Brain pericyte (primary cell): ENCODE data around the gene TSC22D1.
"Not testable (repeated sequence)": the region's sequence is repeated elsewhere in the genome, so short reads cannot be mapped to it uniquely, and the experiment has no call there.

ENCODE experiments used
- DNase-seq: peaks from one replicate; pipeline ENCODE4 v3.0.0-alpha.2; 2012; ENCODE audit warnings: low read depth, low spot score

Gene TSC22D1

DNA sequence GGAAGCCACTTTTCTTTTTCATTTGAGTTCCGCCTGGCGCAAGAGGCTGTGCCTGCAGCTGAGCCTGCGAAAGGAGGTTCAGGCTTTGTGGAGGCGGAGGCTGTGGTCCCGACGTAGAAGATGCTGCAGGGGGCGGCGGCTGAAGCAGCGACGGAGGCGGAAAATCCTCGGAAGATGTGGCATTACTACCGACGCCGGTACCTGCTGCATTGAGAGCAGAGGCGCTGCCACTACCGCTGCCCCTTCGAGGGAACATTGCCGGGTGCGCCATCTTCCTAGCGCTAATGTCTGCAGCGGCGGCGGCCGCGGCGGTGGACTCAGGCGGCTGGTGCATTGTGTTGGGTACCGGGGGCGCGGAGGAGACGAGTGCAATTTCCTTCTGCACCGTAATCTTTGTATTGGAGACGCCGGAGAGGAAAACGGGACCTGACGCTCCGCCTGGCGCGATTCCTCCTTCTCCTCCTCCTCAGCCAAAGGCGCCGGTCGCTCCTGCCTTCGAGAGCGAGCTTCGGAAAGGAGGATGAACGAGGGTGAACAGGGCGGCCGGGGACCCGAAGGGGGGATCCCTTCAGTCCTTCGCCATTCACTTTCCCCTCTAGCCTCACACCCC, at the start of gene TSC22D1:
Gene TSC22D1 (minus strand): TSS at position 590 of the 610 bp plus-strand sequence. CDS start 256 bp downstream, at position 334.
- DNase-seq, result peak; percentile 24

DNA sequence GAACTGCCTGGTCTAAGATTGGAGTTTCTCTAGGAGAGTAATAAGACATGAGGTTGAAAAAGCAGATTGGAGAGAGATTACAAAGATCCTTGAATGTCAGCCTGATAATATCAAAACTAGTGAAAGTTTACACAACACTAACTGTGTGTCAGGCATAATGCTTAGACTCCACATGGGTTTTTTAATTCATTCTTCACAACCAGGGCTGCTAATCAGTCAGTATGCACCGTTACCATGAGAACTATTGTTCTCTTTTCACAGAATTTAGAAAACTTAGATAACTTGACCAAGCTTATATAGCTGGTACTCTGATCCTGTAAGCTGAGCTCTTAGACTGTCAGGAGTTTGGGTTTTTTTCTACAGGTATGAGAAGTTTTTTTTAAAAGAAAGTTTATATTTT, 46.6 kb upstream of the TSC22D1 start:
- DNase-seq, result no peak

DNA sequence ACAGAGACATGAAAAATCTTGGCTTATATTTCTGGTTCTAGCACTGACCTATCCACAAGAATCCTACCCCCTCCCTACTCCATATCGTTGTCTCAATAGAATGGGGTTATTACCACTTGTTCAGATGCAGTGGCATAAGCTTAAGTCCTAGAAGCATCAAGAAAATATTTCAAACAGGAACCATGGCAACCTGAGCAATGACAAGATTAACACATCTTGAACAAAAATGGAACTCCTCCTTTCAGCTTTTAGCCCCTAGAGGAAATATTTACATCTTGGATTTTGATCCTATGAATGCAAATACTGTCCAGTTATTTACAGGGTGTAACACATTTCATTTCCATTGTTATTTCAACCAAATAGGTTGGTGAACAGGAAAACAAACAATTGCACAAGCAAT, 46.1 kb upstream of the TSC22D1 start:
- DNase-seq, result no peak

DNA sequence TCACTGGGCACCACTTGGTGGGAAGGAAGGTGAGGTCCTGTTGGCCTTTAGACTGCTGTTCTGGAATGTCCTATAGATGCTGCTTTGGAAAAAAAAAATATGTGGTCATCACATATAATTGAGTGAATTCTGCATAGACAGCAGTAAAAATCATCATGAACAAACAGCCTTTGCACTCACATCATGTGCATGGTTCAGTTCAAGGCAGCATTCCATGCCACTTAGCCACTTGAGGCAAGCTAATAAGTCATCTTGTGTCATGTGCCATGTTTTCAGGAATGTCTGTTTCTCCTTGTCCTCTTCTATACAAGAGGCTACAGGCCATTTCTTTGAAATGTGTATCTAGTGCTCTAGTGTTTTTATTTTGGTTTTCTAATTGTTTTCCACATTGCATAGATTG, 43.9 kb upstream of the TSC22D1 start:
- DNase-seq, result no peak

DNA sequence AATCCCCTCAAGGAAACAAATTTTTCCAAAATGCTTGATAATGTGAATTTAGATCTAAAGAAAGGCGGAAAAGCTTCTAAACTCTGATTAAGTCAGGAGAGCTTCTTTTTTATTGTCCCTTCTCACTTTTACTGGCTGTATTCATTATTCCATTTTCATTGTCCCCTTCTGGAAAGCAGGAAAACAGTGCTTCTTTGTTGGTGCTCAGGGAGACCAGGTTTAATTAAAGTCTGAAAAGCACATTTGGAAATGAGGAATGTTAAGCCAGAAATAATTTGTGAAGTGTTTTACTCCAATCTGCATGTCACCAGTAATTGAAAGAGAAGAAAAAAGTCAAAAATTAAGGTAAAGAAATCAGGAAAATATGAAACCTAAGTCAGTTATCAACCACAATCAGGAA, 43.5 kb upstream of the TSC22D1 start:
- DNase-seq, result no peak

DNA sequence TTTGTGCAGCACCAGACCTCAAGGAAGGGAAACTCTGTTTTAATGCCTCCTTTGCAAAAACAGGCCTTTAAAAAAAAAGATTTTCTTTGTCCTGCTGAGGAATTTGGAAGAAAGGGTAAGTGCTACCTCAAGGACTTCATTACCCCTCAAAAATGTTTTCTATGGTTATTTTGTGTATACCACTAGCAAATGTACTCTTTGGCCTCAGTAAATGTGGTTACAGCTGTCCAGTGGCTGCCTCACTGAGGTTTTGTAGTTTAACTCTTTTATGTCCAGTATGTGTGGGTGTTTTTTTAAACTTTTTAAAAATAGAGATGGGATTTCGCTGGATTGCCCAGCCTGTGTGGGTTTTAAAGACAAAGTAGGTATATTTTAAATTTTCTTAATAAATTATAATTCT, 42.2 kb upstream of the TSC22D1 start:
- no peak for DNase-seq

DNA sequence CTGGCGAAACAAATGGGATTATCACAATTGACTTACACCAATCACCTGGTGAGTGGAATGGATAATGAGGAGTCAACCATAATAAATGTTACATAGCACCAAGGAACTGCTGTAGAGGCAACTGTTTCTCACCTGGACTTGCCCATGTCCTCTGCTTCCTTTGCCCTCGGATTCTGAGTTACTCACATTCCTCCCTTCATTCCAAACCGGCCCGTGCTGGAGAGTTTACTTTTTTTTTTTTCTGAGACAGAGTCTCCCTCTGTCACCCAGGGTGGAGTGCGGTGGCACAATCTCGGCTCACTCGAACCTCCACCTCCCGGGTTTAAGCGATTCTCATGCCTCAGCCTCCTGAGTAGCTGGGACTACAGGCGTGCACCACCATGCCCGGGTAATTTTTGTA, 41.5 kb upstream of the TSC22D1 start:
- DNase-seq, result no peak

DNA sequence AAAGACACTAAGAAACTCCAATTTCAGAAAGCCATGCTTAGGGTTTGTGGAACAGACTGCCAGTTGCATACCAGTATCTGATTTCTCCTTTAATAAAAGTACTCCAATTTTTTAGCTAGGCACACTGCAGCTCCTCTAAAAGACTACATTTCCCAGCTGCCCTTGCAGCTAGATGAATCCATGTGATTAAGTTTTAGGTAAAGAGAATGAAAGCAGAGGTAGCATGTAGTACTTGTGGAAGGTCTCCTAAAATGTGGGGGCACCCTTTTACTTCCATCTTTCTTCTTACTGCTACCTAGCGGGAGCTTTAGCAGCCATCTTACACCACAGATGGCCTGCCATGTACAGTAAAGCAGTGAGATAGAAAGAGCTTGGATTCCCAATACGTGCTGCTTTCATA, 33.0 kb upstream of the TSC22D1 start:
- no peak for DNase-seq

DNA sequence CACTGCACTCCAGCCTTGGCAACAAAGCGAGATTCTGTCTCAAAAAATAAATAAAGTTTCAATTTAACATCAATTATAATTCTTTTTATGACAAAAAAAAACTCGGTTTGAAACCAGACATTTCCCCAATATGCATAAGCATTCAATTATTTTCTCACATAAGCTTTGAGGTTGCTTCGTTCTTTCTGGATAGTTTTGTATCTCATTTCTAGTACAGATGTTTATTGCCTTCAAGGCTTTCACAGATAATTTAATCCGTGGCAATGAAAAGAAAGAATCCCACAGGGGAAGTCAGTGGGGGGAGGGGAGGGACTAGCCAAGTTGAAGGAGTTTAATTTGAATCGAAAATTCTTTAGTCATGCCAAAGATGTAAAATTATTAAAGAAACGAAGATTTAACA, 29.6 kb upstream of the TSC22D1 start:
- DNase-seq, result no peak

DNA sequence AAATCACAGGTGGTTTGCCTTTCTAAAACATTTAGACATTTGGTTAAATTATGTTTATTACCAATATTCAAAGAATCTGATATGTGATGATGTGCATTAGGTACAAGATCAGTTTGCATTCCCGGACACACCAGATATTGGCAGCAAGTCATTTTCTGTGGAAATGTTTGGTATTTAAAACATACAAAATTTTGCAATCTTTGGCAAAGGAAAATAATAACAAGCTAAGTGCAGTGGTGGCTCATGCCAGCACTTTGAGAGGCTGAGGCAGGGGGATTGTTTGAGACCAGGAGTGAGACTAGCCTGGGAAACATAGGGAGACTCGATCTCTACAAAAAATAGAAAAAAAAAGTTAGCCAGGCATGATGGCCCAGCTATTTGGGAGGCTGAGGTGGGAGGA, 29.1 kb upstream of the TSC22D1 start:
- no peak for DNase-seq

DNA sequence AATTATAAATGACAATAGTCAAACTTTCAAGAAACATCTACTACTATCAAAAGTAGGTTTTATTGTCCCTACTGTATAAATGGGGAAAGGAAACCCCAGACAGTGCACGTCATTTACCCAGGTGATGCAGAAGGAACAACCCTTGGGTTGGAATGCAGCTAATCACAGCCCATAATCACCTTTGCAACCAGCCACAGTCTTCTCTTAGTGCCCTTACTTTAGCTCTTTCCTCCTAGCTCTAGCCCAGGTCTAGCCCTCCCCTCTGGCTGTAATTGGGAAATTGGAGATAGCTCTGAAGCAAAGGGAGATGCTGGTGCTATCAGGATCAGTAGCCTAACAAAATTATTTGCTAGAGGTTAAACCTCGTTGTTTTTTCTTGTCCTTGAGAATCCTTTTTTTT, 25.5 kb upstream of the TSC22D1 start:
- DNase-seq, result no peak

DNA sequence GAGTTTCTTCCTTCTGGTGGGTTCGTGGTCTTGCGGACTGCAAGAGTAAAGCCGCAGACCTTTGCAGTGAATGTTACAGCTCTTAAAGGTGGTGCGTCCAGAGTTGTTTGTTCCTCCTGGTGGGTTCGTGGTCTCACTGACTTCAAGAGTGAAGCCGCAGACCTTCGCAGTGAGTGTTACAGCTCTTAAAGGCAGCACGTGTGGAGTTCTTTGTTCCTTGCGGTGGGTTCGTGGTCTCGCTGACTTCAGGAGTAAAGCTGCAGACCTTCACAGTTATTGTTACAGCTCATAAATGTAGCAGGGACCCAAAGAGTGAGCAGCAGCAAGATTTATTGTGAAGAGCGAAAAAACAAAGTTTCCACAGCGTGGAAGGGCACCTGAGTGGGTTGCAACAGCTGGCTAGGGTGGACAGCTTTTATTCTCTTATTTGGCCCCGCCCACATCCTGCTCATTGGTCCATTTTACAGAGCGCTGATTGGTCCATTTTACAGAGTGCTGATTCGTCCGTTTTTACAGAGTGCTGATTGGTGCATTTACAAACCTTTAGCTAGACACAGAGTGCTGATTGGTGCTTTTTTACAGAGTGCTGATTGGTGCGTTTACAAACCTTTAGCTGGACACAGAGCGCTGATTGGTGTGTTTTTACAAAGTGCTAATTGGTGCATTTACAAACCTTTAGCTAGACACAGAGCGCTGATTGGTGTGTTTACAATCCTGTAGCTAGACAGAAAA, 17.9 kb upstream of the TSC22D1 start:
- DNase-seq, result not testable (repeated sequence)

DNA sequence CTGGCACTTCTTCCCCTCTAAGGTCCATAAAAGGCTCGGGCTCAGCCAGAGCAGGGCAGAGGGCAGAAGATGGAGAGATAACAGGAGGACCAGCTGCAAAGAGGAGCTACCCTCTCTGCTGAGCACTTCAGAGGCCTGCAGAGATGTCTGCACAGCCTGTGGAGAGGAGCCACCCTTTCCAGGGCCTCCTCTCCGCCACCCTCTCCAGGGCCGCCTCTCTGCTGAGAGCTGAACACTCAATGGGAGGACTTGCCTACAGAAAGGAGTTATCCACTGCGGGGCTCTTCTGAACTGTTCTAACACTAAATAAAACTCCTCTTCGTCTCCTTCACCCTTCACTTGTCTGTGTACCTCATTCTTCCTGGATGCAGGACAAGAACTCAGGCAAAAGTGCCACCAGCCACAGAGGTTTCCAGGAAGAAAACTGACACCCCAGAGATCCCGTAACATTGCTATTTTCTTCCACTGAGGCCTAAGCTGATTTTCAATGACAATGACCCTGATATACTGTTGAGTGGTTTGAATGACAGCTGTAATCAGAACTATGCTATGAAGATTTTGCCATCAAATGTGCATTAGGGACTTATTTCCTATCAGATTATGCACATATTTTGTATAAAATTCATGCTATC, 16.2 kb upstream of the TSC22D1 start:
- DNase-seq, result no peak

DNA sequence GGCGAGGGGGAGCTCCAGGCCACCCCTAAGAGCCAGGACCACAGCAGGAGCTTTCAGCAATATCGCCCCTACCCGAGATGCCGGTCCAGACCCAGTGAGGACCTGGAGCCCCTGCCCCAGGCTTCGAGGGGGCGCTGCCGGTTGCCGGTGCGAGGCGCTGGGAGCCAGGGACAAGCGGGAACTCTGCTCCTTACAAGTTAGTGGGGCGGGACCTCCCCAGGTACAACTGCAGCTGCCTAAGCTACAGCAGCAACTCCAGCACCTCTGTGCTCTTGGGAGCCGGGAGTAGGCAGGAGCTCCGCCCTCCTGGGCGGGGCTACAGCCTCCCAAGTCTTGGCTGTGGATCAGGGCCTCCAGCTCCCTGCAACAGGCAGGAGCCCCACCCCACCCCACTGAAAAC, 15.2 kb upstream of the TSC22D1 start:
- no peak for DNase-seq

DNA sequence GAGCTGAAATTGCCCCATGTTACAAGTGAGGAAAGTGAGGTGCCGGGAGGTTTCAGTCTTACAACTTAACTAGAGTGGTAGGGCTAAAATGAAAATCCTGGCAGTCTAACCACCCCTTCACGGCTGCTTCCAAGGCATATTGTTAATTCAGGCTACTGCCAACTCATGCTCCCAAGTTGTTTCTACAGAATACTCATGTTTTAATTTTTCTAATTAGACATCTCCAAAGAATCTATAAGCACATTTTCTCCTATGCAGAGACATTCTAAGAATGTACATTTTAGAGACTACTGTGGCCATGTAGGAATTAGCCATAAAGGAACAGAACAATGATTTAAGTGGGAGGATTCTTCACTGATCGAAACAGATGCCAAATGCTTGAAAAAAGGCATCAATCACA, 7.0 kb upstream of the TSC22D1 start:
- no peak for DNase-seq

DNA sequence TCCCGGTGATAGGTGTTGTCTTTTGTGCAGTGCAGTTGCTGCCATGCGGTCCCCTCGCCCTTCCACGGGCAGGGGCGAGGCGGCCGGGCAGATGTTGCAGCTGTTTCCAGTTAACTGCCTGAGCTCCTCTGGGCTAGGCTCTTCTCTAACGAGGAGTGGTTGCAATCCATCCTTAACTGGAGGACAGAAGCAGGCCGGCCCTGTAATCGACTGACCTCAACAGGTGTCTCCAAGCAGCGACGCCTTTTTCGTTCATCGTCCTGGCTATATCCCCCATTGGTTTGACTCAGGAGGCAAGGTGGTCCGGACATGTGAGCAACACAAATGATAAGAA, 1.9 kb upstream of the TSC22D1 start:
- DNase-seq, result no peak

DNA sequence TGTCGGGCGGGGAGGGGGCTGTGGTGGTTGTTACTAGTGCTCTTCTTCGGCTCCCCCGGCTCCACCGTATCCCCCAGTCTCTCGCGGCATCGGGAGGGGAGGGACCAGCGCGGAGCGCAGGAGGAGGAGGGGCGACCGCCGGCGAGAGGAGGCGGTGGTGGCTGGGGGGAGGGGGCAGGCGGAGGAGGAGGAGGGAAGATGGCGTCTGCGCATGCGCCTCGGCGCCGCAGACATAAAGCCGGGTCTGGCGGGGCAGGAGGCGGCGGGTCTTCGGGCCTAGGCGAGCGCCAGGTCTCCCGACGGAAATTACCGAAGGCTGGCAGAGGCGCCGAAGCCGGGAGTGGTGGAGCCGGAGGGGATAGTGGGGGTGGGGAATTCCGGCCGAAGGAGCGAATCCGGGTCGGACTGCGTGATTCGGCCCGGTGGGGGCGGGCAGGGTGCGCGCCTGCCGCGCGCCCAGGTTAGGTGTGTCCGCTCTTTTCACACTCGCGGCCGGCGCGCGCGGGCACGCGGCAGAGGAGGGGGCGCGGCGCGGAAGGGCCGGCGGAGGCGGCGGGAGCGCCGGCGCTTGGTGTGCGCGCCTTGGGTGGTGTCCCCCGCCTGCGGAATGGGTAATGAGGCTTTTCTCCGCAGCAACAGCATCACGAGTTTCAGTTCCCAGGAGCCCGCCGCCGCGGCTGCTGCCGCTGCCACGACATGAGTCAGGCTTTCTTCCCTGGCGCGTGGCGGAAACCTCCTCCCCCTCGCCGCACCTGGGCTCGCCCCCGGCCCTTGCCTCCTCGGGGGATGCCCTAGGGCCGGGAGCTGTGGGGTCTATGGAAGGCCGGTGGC, 1.3 kb upstream of the TSC22D1 start:
- peak; percentile 89 for DNase-seq

DNA sequence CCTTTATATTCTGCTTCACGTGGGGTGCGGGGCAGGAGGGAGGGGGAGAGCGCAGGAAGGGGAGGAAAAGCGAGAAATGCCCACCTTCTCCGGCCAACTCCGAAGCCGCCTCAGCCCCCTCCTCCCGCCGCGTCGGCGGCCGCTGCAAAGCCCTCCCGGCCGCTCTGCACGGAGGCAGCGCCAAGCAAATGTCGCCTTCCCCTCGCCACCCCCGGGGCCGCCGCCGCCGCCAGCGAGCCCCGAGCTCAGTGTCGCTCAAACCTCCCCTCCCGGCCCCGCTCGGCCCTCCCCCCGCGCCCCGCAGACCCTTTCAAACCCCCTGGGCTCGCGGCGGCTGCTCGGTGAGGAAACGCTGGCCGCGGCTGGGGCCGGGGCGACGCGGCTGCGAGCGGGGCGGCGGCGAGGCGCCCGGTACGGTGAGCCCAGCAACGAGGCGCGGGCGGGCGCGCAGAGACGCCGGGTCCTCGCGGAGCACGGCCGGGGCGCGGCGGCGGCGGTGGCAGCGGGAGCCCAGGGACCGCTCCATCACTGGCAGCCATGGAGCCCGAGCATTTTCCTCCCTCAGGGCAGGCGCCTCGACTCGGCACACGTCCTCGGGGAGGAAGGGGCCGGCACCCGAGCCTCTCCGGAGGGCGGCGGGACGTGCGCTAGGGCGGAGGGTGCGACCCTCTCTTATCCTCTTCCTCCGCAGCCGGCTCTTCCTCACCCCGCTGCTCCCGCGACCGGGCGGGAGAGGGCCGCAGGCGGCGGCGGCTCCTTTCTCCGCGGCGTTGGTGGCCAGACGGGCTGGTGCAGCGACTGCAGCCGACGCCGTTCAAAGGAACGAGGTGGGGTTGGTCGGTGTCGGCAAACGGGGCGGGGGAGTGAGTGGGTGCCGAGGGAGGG, 463 bp upstream of the TSC22D1 start:
- DNase-seq, result no peak

DNA sequence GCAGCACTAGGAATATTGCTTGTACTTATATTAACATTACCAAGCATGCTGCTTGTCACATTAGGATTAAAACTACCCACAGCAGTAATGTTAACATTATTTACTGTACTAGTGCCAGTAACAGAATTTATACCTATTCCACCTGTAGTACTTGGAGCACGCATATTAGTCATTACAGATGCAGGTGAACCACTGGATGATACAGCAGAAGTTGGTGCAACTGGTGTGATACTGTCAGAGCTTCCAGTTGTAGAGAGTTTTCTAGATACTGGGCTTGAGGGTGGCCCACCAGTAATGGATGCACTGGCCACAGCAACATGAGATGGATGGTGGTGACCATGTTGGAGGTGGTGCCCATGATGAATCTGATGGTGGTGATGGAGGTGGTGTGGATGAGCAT, 1.1 kb downstream of the TSC22D1 start:
- no peak for DNase-seq

DNA sequence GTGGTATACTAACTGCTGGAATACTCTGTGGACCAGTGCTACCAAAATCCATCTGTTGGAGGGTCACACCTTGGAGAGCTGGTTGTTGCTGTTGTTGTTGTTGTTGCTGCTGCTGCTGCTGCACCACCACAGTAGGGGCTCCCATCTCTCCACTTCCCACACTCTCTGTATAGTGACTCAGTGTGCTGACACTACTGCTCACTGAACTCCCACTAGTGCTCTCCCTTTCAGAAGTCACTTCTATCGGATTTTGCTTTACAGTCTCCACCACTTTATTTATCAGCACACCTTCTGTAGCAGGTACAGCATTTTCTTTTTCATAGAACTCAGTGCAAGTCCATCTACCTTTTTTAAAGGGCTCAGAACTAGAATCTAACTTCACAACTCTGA, 1.7 kb downstream of the TSC22D1 start:
- no peak for DNase-seq

DNA sequence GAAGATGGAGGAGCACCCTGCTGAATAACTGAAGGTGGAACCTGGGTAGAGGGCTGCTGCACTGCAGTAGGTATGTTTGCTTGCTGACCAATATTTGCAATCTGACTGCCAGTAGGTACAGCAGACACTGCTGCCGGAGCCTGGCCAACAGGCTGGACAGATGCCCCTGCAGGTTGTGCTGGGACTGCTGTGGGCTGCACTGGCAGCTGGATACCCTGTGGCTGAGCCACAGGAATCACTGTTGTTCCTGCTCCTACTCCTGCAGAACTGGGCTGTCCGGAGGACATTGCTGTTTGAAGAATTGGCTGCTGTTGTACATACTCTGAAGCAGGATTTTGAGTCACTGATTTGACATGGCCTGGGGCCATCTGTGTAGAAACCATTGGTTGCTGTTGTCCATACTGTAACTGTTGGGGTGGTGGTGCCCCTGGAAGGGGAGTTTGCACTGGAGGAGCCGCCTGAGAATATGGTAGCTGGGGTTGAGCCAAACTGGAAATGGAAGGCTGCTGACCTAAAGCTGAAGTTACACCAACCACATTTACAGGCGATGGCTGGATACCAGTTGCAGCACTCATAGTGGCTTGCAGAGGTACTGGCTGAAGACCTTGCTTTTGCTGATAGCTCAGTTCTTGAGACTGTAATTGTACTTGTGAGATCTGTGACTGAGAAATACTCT, 2.2 kb downstream of the TSC22D1 start:
- DNase-seq, result no peak
